Measurements from ENCODE around the gene CYP46A1. TPM values are rescaled to one million over a fixed set of nuclear protein-coding genes. Genes with fewer than 3 reads are reported as not detected.

CYP46A1 gene
- total and polyA plus RNA-seq, 2 donors (not counting 1 experiment from before 2014, with no cell fraction given) = 0.11 to 0.33 TPM

DNA sequence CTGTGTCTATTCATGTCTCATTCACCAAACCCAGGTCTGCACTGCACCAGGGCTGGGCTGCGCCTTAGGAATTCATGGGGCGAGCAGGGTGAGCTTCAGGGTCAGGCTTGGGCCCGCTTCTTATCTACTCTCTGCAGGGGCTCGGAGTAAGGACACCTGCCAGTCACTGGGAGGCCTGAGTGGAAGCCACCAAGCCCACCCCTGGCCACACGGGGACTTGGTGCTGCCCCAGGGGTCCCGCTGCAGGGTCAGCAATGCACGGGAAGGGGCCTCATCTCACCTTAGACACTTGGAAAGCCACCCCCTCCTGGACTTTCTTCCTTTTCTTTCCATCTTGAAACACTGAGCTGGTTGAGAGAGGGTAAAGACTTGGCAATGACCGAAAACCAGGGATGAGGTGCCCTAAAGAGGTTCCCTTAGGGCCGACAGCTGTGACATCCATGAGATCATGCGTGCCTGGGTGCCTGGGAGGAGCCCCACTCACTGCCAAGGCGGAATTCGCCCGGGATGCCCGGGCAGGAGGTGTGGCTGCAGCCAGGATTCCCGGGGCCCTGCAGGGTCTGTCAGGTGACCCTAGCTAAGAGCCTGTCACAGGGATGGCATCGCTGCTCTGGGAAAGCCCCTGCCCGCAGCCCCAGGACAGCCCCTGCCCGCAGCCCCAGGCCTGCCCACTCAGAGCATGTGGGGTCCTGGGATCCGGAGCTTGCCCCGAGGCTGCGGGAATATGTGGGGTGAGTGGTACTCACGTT lies 63.7 kb downstream of the CYP46A1 start:
- H3K36me3 ChIP-seq (ENCODE audit: control insufficient read depth, insufficient read depth, low read length) = no peaks in the 10 kb centered on the region
- peaks cover 37% of the 10 kb centered on the region for H3K4me1 ChIP-seq (ENCODE audit: control insufficient read depth, extremely low read depth, insufficient read depth, low read length)
- no peaks in the 10 kb centered on the region for H3K9me3 ChIP-seq (ENCODE audit: control insufficient read depth, insufficient read depth, low read depth, low read length)
- no peak overlapping the region for H3K27ac ChIP-seq (ENCODE audit: insufficient read depth, low read length)
- DNase-seq (ENCODE audit: low read depth in 2 of 2) = no peak
- H3K9ac ChIP-seq (ENCODE audit: insufficient read depth, low read length) = no peak overlapping the region
- H3K4me3 ChIP-seq (replicated peaks in 1 of 4; ENCODE audit: control extremely low read depth in 1 of 4, insufficient read depth in 1 of 4, low read depth in 3 of 4, low read length in 4 of 4) = no peak overlapping the region
- H3K4me2 ChIP-seq (ENCODE audit: extremely low read depth, insufficient read depth, low read length) = no peak overlapping the region
- no peaks in the 10 kb centered on the region for H3K79me2 ChIP-seq (ENCODE audit: control insufficient read depth, insufficient read depth, low read length)
- no peaks in the 10 kb centered on the region for H3K27me3 ChIP-seq (ENCODE audit: control insufficient read depth, insufficient read depth, low read length)
- H4K20me1 ChIP-seq (ENCODE audit: control insufficient read depth, extremely low read depth, insufficient read depth, low read length) = no peaks in the 10 kb centered on the region
- H2AFZ ChIP-seq (ENCODE audit: low read length) = no peak overlapping the region
- TF ChIP-seq, protein P1, sequence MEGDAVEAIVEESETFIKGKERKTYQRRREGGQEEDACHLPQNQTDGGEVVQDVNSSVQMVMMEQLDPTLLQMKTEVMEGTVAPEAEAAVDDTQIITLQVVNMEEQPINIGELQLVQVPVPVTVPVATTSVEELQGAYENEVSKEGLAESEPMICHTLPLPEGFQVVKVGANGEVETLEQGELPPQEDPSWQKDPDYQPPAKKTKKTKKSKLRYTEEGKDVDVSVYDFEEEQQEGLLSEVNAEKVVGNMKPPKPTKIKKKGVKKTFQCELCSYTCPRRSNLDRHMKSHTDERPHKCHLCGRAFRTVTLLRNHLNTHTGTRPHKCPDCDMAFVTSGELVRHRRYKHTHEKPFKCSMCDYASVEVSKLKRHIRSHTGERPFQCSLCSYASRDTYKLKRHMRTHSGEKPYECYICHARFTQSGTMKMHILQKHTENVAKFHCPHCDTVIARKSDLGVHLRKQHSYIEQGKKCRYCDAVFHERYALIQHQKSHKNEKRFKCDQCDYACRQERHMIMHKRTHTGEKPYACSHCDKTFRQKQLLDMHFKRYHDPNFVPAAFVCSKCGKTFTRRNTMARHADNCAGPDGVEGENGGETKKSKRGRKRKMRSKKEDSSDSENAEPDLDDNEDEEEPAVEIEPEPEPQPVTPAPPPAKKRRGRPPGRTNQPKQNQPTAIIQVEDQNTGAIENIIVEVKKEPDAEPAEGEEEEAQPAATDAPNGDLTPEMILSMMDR (conservative IDR thresholded peaks at IDR 0.05 in 1 of 2, IDR thresholded peaks at IDR 0.05 in 1 of 2; ENCODE audit: low read depth in 1 of 2, low read length in 2 of 2) = no peak
- TF ChIP-seq EZH2 (IDR thresholded peaks at IDR 0.05; ENCODE audit: low read length, missing control alignments) = no peak

DNA sequence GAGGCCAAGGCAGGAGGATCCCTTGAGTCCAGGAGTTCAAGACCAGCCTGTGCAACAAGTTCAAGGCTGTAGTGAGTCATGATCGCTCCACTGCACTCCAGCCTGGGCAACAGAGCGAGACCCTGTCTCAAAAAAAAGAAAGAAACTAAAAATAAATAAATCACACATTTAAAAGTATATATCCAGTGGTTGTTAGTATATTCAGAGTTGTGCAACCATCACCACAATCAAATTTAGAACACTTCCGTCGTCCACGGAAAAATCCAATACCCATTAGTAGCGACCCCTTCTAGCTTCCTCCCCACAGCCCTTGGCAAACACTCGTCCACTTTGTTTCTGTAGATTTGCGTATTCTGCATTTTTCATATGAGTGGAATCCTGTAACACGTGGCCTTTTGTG lies 64.4 kb downstream of the CYP46A1 start:
- H3K9ac ChIP-seq (ENCODE audit: insufficient read depth, low read length) = no peak overlapping the region
- no peaks in the 10 kb centered on the region for H3K9me3 ChIP-seq (ENCODE audit: control insufficient read depth, insufficient read depth, low read depth, low read length)
- DNase-seq (ENCODE audit: low read depth in 2 of 2) = no peak
- H3K36me3 ChIP-seq (ENCODE audit: control insufficient read depth, insufficient read depth, low read length) = no peaks in the 10 kb centered on the region
- no peaks in the 10 kb centered on the region for H3K27me3 ChIP-seq (ENCODE audit: control insufficient read depth, insufficient read depth, low read length)
- no peaks in the 10 kb centered on the region for H4K20me1 ChIP-seq (ENCODE audit: control insufficient read depth, extremely low read depth, insufficient read depth, low read length)
- no peak overlapping the region for H3K27ac ChIP-seq (ENCODE audit: insufficient read depth, low read length)
- no peak overlapping the region for H3K4me2 ChIP-seq (ENCODE audit: extremely low read depth, insufficient read depth, low read length)
- peaks cover 43% of the 10 kb centered on the region for H3K4me1 ChIP-seq (ENCODE audit: control insufficient read depth, extremely low read depth, insufficient read depth, low read length)
- no peak overlapping the region for H3K4me3 ChIP-seq (replicated peaks in 1 of 4; ENCODE audit: control extremely low read depth in 1 of 4, insufficient read depth in 1 of 4, low read depth in 3 of 4, low read length in 4 of 4)
- H2AFZ ChIP-seq (ENCODE audit: low read length) = no peak overlapping the region
- TF ChIP-seq, protein P1 (conservative IDR thresholded peaks at IDR 0.05 in 1 of 2, IDR thresholded peaks at IDR 0.05 in 1 of 2; ENCODE audit: low read depth in 1 of 2, low read length in 2 of 2) = no peak
- no peak for TF ChIP-seq EZH2 (IDR thresholded peaks at IDR 0.05; ENCODE audit: low read length, missing control alignments)
- no peaks in the 10 kb centered on the region for H3K79me2 ChIP-seq (ENCODE audit: control insufficient read depth, insufficient read depth, low read length)

DNA sequence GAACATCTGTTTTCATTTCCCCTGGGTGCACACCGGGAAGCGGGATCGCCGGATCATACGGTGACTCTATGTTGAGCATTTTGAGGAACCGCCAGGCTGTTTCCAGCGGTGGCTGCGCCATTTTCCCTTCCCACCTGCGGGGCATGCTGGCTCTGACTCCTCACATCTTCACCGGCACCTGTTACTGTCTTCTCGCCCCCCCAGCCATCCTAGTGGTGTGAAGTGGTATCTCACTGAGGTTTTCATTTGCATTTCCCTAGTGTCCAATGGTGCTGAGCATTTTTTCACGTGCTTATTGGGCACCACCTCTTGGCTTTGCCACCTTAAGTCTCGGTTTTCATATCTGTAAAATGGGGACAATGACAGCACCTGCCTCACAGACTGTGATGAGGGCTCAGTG lies 65.0 kb downstream of the CYP46A1 start:
- no peak overlapping the region for H3K4me2 ChIP-seq (ENCODE audit: extremely low read depth, insufficient read depth, low read length)
- H3K79me2 ChIP-seq (ENCODE audit: control insufficient read depth, insufficient read depth, low read length) = no peaks in the 10 kb centered on the region
- peaks cover 48% of the 10 kb centered on the region for H3K4me1 ChIP-seq (ENCODE audit: control insufficient read depth, extremely low read depth, insufficient read depth, low read length)
- TF ChIP-seq EZH2 (IDR thresholded peaks at IDR 0.05; ENCODE audit: low read length, missing control alignments) = no peak
- TF ChIP-seq, protein P1 (conservative IDR thresholded peaks at IDR 0.05 in 1 of 2, IDR thresholded peaks at IDR 0.05 in 1 of 2; ENCODE audit: low read depth in 1 of 2, low read length in 2 of 2) = peak in 1 of 2 donors; percentile 20
- H3K27ac ChIP-seq (ENCODE audit: insufficient read depth, low read length) = no peak overlapping the region
- DNase-seq (ENCODE audit: low read depth in 2 of 2) = no peak
- no peak overlapping the region for H2AFZ ChIP-seq (ENCODE audit: low read length)
- no peak overlapping the region for H3K9ac ChIP-seq (ENCODE audit: insufficient read depth, low read length)
- no peaks in the 10 kb centered on the region for H4K20me1 ChIP-seq (ENCODE audit: control insufficient read depth, extremely low read depth, insufficient read depth, low read length)
- H3K9me3 ChIP-seq (ENCODE audit: control insufficient read depth, insufficient read depth, low read depth, low read length) = no peaks in the 10 kb centered on the region
- no peak overlapping the region for H3K4me3 ChIP-seq (replicated peaks in 1 of 4; ENCODE audit: control extremely low read depth in 1 of 4, insufficient read depth in 1 of 4, low read depth in 3 of 4, low read length in 4 of 4)
- no peaks in the 10 kb centered on the region for H3K27me3 ChIP-seq (ENCODE audit: control insufficient read depth, insufficient read depth, low read length)
- H3K36me3 ChIP-seq (ENCODE audit: control insufficient read depth, insufficient read depth, low read length) = no peaks in the 10 kb centered on the region
